Measurements from ENCODE around the gene ITGB3BP. TPM values are rescaled to one million over a fixed set of nuclear protein-coding genes. Genes with fewer than 3 reads are reported as not detected.

The ITGB3BP gene
- total RNA-seq, 1 experiment from 2014 or later: 31.9 TPM

GRCh38 chr1:63463248-63463647, 59.8 kb downstream of the ITGB3BP start:
- in situ Hi-C loops (cut with HindIII; ENCODE audit: low pct_unique_long_range_greater_than_20kb, low sequenced_read_pairs) (no loop called here), intact Hi-C loops (cut with micrococcal nuclease; ENCODE audit: unreplicated experiment) (loop anchor here (10.0 kb wide), 1 partner anchor 72 kb away; no protein-coding TSS in a partner anchor)
- DNase-seq (ENCODE audit: low read depth, low spot score): no peak
- no peaks in the 10 kb centered on the region for H3K36me3 ChIP-seq (ENCODE audit: control insufficient read depth, insufficient read depth, low read length)
- H3K9me3 ChIP-seq (ENCODE audit: control insufficient read depth, insufficient read depth, low read depth, low read length): peaks cover 14% of the 10 kb centered on the region; the same call in 1 of the 2 replicates
- CTCF ChIA-PET: no interaction called here
- H3K4me3 ChIP-seq (ENCODE audit: low read depth in 2 of 2, low read length in 2 of 2): no peak overlapping the region
- POLR2A ChIA-PET: no interaction called here
- TF ChIP-seq SIN3A (IDR thresholded peaks at IDR 0.05; ENCODE audit: borderline replicate concordance, insufficient read depth, low read depth, low read length): no peak
- no peak for TF ChIP-seq POLR2AphosphoS5 (IDR thresholded peaks at IDR 0.05; ENCODE audit: low read depth, low read length)
- TF ChIP-seq TCF7L2 (IDR thresholded peaks at IDR 0.05; ENCODE audit: low read depth, low read length): no peak
- TF ChIP-seq, protein P1, sequence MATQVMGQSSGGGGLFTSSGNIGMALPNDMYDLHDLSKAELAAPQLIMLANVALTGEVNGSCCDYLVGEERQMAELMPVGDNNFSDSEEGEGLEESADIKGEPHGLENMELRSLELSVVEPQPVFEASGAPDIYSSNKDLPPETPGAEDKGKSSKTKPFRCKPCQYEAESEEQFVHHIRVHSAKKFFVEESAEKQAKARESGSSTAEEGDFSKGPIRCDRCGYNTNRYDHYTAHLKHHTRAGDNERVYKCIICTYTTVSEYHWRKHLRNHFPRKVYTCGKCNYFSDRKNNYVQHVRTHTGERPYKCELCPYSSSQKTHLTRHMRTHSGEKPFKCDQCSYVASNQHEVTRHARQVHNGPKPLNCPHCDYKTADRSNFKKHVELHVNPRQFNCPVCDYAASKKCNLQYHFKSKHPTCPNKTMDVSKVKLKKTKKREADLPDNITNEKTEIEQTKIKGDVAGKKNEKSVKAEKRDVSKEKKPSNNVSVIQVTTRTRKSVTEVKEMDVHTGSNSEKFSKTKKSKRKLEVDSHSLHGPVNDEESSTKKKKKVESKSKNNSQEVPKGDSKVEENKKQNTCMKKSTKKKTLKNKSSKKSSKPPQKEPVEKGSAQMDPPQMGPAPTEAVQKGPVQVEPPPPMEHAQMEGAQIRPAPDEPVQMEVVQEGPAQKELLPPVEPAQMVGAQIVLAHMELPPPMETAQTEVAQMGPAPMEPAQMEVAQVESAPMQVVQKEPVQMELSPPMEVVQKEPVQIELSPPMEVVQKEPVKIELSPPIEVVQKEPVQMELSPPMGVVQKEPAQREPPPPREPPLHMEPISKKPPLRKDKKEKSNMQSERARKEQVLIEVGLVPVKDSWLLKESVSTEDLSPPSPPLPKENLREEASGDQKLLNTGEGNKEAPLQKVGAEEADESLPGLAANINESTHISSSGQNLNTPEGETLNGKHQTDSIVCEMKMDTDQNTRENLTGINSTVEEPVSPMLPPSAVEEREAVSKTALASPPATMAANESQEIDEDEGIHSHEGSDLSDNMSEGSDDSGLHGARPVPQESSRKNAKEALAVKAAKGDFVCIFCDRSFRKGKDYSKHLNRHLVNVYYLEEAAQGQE (IDR thresholded peaks at IDR 0.05; ENCODE audit: insufficient read depth in 1 of 2, low read depth in 2 of 2, low read length in 1 of 2): no peak
- no peak for TF ChIP-seq CTCF (IDR thresholded peaks at IDR 0.05)
- no peaks in the 10 kb centered on the region for H3K27me3 ChIP-seq (ENCODE audit: control insufficient read depth, insufficient read depth, low read length)
- no peak for ATAC-seq
- BruUV-seq (replicated peaks): no TSS peak
- H3K27ac ChIP-seq (ENCODE audit: low read length): no peak overlapping the region
- H3K4me1 ChIP-seq (ENCODE audit: control insufficient read depth, insufficient read depth, low read length): no peaks in the 10 kb centered on the region

- no peaks in the 10 kb centered on the region for H3K4me1 ChIP-seq (ENCODE audit: control insufficient read depth, insufficient read depth, low read length)
- H3K4me3 ChIP-seq (ENCODE audit: low read depth in 2 of 2, low read length in 2 of 2): no peak overlapping the region
- H3K9me3 ChIP-seq (ENCODE audit: control insufficient read depth, insufficient read depth, low read depth, low read length): peaks cover 14% of the 10 kb centered on the region; the same call in 1 of the 2 replicates
- no peak for DNase-seq (ENCODE audit: low read depth, low spot score)
- TF ChIP-seq CTCF (IDR thresholded peaks at IDR 0.05) (no peak), POLR2AphosphoS5 (IDR thresholded peaks at IDR 0.05; ENCODE audit: low read depth, low read length) (no peak)
- no peaks in the 10 kb centered on the region for H3K27me3 ChIP-seq (ENCODE audit: control insufficient read depth, insufficient read depth, low read length)
- BruUV-seq (replicated peaks): no TSS peak
- ChIA-PET POLR2A (no interaction called here), CTCF (no interaction called here)
- in situ Hi-C loops (cut with HindIII; ENCODE audit: low pct_unique_long_range_greater_than_20kb, low sequenced_read_pairs) (no loop called here), intact Hi-C loops (cut with micrococcal nuclease; ENCODE audit: unreplicated experiment) (loop anchor here (10.0 kb wide), 1 partner anchor 73 kb away; no protein-coding TSS in a partner anchor)
- ATAC-seq: no peak
- H3K36me3 ChIP-seq (ENCODE audit: control insufficient read depth, insufficient read depth, low read length): no peaks in the 10 kb centered on the region
- no peak overlapping the region for H3K27ac ChIP-seq (ENCODE audit: low read length)
Measured at GRCh38 chr1:63461661-63462230, 61.3 kb downstream of the ITGB3BP start.

Measured in Panc1 (cell line).